ENCODE measurements around the gene NPAS3.

DNA sequence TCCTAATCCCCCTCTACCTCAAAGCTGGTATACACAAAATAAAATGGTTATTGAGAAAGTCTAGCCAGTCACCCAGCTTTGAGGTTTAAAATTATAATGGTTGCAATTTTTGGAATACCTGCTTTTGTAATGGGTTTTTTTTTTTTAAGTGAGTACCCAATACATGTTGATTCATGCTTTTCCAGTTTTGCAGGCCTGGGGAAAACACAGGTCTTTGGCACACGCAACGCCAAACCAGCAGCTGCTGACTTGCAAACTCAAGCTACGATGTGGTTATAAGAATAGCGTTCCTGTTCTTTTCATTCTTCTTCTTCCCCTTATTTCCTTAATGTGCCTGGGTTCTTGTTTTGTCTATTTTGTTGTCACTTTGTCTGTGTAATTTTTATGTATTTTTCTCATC is 779.2 kb downstream of the NPAS3 start:
- TF ChIP-seq, protein P1, sequence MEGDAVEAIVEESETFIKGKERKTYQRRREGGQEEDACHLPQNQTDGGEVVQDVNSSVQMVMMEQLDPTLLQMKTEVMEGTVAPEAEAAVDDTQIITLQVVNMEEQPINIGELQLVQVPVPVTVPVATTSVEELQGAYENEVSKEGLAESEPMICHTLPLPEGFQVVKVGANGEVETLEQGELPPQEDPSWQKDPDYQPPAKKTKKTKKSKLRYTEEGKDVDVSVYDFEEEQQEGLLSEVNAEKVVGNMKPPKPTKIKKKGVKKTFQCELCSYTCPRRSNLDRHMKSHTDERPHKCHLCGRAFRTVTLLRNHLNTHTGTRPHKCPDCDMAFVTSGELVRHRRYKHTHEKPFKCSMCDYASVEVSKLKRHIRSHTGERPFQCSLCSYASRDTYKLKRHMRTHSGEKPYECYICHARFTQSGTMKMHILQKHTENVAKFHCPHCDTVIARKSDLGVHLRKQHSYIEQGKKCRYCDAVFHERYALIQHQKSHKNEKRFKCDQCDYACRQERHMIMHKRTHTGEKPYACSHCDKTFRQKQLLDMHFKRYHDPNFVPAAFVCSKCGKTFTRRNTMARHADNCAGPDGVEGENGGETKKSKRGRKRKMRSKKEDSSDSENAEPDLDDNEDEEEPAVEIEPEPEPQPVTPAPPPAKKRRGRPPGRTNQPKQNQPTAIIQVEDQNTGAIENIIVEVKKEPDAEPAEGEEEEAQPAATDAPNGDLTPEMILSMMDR (IDR thresholded peaks at IDR 0.05 in 8 of 11, conservative IDR thresholded peaks at IDR 0.05 in 3 of 11): no peak
- no peak for TF ChIP-seq POLR2A (IDR thresholded peaks at IDR 0.05)
- no peak for TF ChIP-seq POLR2AphosphoS5 (IDR thresholded peaks at IDR 0.05)
